CD4-positive, alpha-beta T cell treated with Interleukin-15 for 4 hours (primary cell): ENCODE results near the gene SUDS3.
"Not testable (repeated sequence)": the region's sequence is repeated elsewhere in the genome, so short reads cannot be mapped to it uniquely, and the experiment has no call there.

ENCODE experiments used
- DNase-seq: peaks from one replicate; pipeline ENCODE4 v3.0.0-alpha.2; 2020; ENCODE audit warnings: low spot score

Gene SUDS3

DNA sequence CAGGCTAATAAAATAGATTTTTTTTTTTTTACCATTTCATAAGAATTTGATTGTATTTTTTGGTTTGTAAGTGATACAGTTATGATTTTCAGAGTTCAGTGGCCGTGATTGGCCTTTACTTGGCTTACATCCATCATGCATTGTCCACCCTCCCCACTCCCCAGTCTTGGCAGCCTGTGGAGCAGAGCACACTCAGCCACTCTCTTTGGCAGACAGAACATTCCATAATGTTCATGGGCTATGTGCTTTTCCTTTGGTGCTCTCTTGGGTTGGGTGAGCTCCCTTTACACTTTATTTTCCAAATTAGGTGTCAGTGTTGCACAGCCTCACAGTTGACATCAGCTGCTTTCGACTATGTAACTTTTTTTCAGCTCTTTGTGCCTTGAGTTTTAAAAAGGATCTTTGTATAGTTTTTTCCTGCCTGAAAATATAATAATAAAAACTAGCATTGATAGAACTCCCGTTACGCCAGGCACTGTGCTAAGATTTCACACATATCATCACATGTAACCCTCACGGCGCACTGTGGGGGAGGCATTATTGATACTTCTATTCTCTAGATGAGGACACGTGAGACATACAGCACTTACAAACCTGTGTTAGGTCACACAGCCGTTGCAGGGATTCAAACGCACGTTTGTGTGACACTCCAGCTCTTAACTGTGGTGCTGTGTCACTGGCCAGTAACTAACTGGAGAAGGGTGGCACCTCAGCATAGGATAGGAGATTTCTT is 21.5 kb downstream of the SUDS3 start:
- no peak for DNase-seq

GRCh38 chr12:118398524-118398923 is 22.2 kb downstream of the SUDS3 start:
- no peak for DNase-seq

GRCh38 chr12:118398940-118399339 is 22.6 kb downstream of the SUDS3 start:
- no peak for DNase-seq

GRCh38 chr12:118402251-118402650 is 25.9 kb downstream of the SUDS3 start:
- DNase-seq: no peak

DNA sequence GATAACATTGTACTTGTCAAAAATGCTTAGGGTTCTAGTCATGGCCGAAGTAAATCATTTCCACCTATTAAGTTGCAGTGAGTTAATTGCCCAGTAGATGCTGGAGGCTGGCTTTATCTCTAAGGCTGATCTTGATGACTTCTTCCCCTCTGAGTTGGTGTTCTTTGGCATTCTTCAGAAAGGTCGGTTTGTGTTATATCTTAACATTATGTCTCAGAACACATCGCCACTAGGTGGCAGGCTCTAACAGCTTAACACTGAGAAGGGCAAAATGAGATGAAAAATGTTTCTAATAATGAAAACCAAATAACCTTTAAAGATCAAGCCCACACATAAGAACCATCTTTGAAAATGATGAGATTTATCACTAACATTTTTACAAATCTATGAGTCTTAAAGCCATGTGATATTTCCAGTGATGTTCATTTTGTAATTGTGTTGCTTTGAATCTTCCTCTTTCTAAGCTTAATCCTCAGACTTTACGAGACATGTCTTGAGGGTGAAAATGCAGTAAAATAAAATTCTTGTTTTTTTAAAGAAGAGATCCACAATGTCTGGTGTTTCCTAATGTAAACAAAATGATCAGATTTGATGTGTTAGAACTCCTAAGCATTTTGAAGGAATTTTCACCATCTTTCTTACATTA is 28.6 kb downstream of the SUDS3 start:
- peak; percentile 53 for DNase-seq

DNA sequence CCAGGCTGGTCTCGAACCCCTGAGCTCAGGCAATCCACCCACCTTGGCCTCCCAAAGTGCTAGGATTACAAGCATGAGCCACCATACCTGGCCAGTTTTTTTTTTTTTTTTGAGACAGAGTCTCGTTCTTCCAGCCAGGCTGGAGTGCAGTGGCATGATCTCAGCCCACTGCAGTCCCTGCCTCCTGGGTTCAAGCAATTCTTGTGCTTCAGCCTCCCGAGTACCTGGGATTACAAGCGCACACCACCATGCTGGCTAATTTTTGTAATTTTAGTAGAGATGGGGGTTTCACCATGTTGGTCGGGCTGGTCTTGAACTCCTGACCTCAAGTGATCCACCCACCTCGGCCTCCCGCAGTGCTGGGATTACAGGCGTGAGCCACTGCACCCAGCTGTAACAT is 31.9 kb downstream of the SUDS3 start:
- DNase-seq: not testable (repeated sequence)

DNA sequence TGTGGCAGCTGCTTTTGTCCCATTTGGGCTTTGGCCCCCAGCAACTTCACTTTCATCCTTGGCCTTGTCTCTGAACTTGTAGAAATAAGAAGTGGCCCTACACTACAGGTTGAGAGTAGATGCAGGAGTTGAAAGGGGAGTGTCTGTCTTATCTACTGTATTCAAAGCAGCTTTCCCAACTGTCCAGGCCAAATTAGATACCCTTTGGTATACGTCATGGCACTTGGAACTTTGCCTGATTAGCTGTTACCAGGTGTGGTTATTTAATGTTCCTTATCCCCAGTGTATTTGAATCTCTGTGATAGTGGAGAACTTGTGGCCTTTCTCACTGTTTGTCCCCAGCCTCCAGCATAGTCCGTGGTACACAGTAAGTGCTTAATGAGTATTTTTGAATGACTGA is 33.5 kb downstream of the SUDS3 start:
- no peak for DNase-seq

- DNase-seq: no peak
These were observed 41.6 kb downstream of the SUDS3 start for GRCh38 chr12:118417942-118418341.

- no peak for DNase-seq
These were observed 42.2 kb downstream of the SUDS3 start for GRCh38 chr12:118418385-118419057.

DNA sequence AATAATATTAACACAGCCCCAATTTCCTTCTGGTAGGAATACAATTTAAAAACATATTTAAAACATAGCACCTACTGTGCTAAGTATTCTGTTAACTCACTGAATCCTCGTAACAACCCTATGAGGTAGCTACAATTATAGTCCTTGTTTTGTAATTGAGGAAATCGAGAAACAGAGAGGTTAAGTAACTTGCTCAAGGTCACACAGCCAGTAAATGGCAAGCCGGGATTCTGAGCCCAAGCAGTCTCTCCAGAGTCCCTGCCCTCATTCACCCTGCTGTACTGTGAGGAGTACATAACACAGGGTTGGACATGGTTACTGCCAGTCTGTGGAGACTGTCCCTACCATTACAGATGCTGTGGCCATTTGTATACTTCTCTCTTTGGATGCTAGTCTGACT is 44.3 kb downstream of the SUDS3 start:
- DNase-seq: no peak

DNA sequence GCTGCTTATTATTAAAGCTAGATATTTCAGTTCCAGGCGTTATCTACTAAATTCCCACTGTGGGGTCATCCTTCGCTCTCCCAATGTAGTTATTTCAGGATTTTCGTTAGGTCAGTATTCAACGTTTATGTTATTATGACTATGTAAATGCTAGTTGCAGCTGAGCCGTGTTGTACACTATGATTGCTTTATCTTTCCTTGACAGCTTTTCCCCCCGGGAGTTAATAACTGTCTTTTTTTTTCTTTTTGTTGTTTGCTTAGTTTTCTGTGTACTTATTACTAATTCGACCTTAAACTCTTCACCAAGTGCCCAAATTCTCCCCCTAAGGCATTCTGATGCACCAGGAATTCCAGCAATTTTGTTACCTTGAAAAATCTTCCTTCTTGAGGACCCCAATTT is 48.5 kb downstream of the SUDS3 start:
- no peak for DNase-seq

- DNase-seq: no peak
These were observed 49.0 kb downstream of the SUDS3 start for GRCh38 chr12:118425364-118425763.

- no peak for DNase-seq
These were observed 51.5 kb downstream of the SUDS3 start for GRCh38 chr12:118427819-118428218.

DNA sequence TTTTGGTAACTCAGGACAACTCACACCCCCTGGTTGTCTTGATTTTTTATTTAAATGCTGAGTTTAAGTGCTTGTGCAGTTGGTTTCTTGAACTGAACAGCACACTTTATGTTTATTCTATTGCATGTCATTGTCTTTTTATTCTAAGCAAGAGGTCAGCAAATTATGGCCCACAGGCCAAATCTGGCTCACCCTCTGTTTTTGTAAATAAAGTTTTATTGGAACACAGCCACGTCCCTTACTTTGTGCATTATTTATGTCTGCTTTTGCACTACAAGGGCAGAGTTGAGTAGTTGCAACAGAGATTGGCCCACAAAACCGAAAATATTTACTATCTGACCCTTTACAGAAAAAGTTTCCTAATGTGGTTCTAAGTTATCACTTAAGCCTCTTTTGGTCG is 52.3 kb downstream of the SUDS3 start:
- no peak for DNase-seq

- no peak for DNase-seq
These were observed 53.5 kb downstream of the SUDS3 start for GRCh38 chr12:118429688-118430383.

DNA sequence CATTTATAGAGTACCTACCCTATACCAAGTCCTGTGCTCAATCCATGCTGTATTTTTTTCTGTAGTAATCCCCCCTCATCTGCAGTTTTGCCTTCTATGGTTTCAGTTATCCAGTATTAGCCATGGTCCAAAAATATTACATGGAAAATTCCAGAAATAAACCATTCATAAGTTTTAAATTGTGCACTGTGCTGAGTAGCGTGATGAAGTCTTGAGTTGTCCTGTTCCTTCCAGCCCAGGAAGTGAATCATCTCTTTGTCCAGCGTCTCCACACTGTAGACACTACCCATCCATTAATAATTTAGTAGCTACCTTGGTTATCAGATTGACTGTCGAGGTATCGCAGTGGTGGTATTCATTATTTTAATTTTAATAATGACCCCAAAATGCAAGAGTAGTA is 54.2 kb downstream of the SUDS3 start:
- DNase-seq: no peak

GRCh38 chr12:118432812-118433545 is 56.6 kb downstream of the SUDS3 start:
- no peak for DNase-seq

- no peak for DNase-seq
These were observed 59.8 kb downstream of the SUDS3 start for GRCh38 chr12:118436002-118436730.

- no peak for DNase-seq
These were observed 60.6 kb downstream of the SUDS3 start for GRCh38 chr12:118436986-118437385.

DNA sequence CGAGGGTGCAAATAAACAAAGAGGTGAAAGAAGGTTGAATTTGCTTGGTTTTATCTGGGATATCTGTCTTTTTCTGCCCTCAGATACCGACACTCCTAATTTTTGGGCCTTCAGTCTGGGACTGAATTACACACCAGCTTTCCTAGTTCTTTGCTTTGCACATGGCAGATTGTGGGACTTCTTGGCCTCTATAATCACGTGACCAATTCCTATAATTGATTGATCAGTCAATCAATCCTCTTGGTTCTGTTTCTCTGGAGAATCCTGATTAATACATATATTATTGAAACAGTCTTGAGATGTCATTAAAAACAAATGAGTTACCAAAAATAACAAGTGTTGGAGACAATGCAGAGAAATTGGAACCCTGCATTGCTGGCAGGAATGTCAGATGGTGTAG is 62.7 kb downstream of the SUDS3 start:
- no peak for DNase-seq

- no peak for DNase-seq
These were observed 69.9 kb downstream of the SUDS3 start for GRCh38 chr12:118446247-118446646.
